CD8-positive, alpha-beta memory T cell (primary cell): Measurements from ENCODE around the gene CILP2. TPM values are rescaled to one million over a fixed set of nuclear protein-coding genes. Genes with fewer than 3 reads are reported as not detected.

Experiments used
- polyA plus RNA-seq: library from polyadenylated mRNA; unstranded; fragments of 300-500 nt; fragmentation: Illumina TruSeq; gene quantifications from one replicate; pipeline ENCODE4 v1.2.3, GENCODE V29; 2021
- total RNA-seq, 2 experiments: library from RNA; stranded (reverse); gene quantifications; one replicate each; pipeline ENCODE4 v1.2.3, GENCODE V29; 2021

CILP2 gene
- total and polyA plus RNA-seq, 3 experiments from 2014 or later, result 0.07 to 0.33 (median 0.11) TPM

Other genes with a start within 250 kb of the CILP2 start
- gene SUGP1, start 217.8 kb upstream of the CILP2 start, total RNA-seq, result 10 to 100 TPM; 64.7 to 65.9 TPM
- gene SUGP1, start 217.8 kb upstream of the CILP2 start, polyA plus RNA-seq, result 40.8 TPM
- gene MAU2, start 217.4 kb upstream of the CILP2 start, total RNA-seq, result 10 to 100 TPM; 52.3 to 59.4 TPM
- gene MAU2, start 217.4 kb upstream of the CILP2 start, polyA plus RNA-seq, result 27.6 TPM
- 100 to 1,000 TPM; 176 to 182 TPM for gene GATAD2A, start 132.6 kb upstream of the CILP2 start, total RNA-seq
- 46.9 TPM for gene GATAD2A, start 132.6 kb upstream of the CILP2 start, polyA plus RNA-seq
- 1 to 10 TPM; 3.1 to 3.4 TPM for gene TSSK6, start 22.7 kb upstream of the CILP2 start, total RNA-seq
- gene TSSK6, start 22.7 kb upstream of the CILP2 start, polyA plus RNA-seq, result 1.4 TPM
- gene NDUFA13, start 22.0 kb upstream of the CILP2 start, total RNA-seq, result 100 to 1,000 TPM; 337 to 341 TPM
- 334 TPM for gene NDUFA13, start 22.0 kb upstream of the CILP2 start, polyA plus RNA-seq
- gene YJEFN3, start 9.4 kb upstream of the CILP2 start, total RNA-seq, result 1 to 10 TPM; 6.5 to 7.5 TPM
- gene YJEFN3, start 9.4 kb upstream of the CILP2 start, polyA plus RNA-seq, result not detected
- 10 to 100 TPM; 15.0 to 17.1 TPM for gene PBX4, start 80.4 kb downstream of the CILP2 start, total RNA-seq
- gene PBX4, start 80.4 kb downstream of the CILP2 start, polyA plus RNA-seq, result 8.3 TPM
- 10 to 100 TPM; 23.6 to 24.8 TPM for gene LPAR2, start 90.0 kb downstream of the CILP2 start, total RNA-seq
- 37.8 TPM for gene LPAR2, start 90.0 kb downstream of the CILP2 start, polyA plus RNA-seq
- 10 to 100 TPM; 54.5 to 60.3 TPM for gene GMIP, start 105.4 kb downstream of the CILP2 start, total RNA-seq
- gene GMIP, start 105.4 kb downstream of the CILP2 start, polyA plus RNA-seq, result 71.3 TPM
- 10 to 100 TPM; 92.1 to 93.6 TPM for gene ATP13A1, start 125.4 kb downstream of the CILP2 start, total RNA-seq
- gene ATP13A1, start 125.4 kb downstream of the CILP2 start, polyA plus RNA-seq, result 41.7 TPM
- gene ZNF101, start 130.6 kb downstream of the CILP2 start, total RNA-seq, result 10 to 100 TPM; 73.6 to 74.0 TPM
- gene ZNF101, start 130.6 kb downstream of the CILP2 start, polyA plus RNA-seq, result 103 TPM
- 1 to 10 TPM; 7.4 to 7.8 TPM for gene ZNF14, start 194.8 kb downstream of the CILP2 start, total RNA-seq
- gene ZNF14, start 194.8 kb downstream of the CILP2 start, polyA plus RNA-seq, result 8.9 TPM